ENCODE measurements around the gene ENPP1. TPM values are rescaled to one million over a fixed set of nuclear protein-coding genes. Genes with fewer than 3 reads are reported as not detected.

The ENPP1 gene
- total RNA-seq, 2 experiments from 2014 or later: 0.08 TPM

DNA sequence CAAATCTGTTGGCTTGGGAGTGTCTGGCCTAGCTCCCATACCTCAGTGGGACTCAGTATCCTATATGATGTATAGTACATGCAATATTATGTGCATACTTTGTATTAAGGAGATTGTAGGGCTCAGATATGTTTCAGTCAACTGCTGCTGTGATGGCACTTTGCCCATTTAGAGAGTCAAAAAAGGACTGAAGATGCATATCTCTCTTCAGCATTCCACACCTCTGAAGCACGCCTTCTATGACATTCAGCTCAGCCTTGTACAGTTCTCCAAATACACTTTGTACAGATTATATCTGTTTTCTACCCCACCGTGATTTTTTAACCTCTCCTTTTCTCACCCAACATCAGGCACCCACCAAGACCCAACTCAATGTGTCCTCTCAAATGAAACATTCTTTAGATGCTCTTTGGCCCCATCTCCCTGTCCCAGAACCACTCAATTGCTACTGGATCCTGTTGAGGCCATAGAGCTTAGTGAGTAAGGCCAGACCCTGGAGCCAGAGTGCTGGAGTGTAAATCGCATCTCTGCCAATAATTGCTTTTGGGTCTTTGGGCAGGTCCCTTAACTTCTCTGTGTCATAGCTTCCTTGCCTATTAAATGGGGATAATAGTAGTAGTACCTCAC, 15.6 kb downstream of the ENPP1 start:
- Mint-ChIP-seq H3K27me3 (peaks cover 48% of the 10 kb centered on the region), H3K9me3 (no peaks in the 10 kb centered on the region), H3K4me3 (no peak overlapping the region), H3K27ac (no peak overlapping the region), H3K4me1 (ENCODE audit: low read depth) (no peaks in the 10 kb centered on the region), H3K36me3 (ENCODE audit: low read depth) (no peaks in the 10 kb centered on the region)
- Histone ChIP-seq H3K4me3 (ENCODE audit: low read length) (no peak overlapping the region), H3K27ac (ENCODE audit: low read depth in 1 of 2, low read length in 2 of 2) (no peak overlapping the region), H3K27me3 (ENCODE audit: control insufficient read depth in 1 of 2, insufficient read depth in 2 of 2, low read length in 2 of 2) (peaks cover 0 to 5% of the 10 kb centered on the region in 2 experiments), H3K36me3 (ENCODE audit: insufficient read depth, low read length) (no peaks in the 10 kb centered on the region), H3K4me1 (ENCODE audit: insufficient read depth, low read length) (no peaks in the 10 kb centered on the region), H3K9me3 (ENCODE audit: control insufficient read depth in 1 of 2, insufficient read depth in 1 of 2, low read length in 2 of 2) (no peaks in the 10 kb centered on the region)
- TF ChIP-seq, protein P1, sequence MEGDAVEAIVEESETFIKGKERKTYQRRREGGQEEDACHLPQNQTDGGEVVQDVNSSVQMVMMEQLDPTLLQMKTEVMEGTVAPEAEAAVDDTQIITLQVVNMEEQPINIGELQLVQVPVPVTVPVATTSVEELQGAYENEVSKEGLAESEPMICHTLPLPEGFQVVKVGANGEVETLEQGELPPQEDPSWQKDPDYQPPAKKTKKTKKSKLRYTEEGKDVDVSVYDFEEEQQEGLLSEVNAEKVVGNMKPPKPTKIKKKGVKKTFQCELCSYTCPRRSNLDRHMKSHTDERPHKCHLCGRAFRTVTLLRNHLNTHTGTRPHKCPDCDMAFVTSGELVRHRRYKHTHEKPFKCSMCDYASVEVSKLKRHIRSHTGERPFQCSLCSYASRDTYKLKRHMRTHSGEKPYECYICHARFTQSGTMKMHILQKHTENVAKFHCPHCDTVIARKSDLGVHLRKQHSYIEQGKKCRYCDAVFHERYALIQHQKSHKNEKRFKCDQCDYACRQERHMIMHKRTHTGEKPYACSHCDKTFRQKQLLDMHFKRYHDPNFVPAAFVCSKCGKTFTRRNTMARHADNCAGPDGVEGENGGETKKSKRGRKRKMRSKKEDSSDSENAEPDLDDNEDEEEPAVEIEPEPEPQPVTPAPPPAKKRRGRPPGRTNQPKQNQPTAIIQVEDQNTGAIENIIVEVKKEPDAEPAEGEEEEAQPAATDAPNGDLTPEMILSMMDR (IDR thresholded peaks at IDR 0.05): no peak
- ChIA-PET CTCF (no interaction called here), POLR2A (no interaction called here)
- no peak for DNase-seq
- intact Hi-C loops (cut with DNase I, micrococcal nuclease): no loop called here
- no peak for ATAC-seq (ENCODE audit: poor library complexity)

DNA sequence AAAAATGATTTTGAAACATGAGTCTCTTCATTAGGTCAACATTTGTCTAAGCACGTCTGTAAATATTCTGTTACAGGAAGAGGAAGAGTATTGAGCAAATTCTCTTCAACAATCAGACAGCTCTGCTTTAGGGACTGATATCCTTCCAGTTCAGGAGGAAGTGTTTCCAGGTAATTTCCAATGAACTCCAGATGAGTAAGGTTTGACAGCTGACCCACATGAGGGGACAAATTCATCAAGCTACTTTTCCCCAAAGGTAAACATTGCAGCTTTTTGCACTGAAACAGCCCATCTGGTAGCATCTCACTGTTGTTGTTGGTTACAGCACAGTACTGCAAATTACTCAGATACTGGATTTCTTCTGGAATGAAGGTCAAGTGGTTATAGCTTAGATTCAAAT, 18.1 kb downstream of the ENPP1 start:
- Mint-ChIP-seq H3K9me3 (no peaks in the 10 kb centered on the region), H3K27ac (no peak overlapping the region), H3K4me1 (ENCODE audit: low read depth) (no peaks in the 10 kb centered on the region), H3K27me3 (peaks cover 50% of the 10 kb centered on the region), H3K4me3 (no peak overlapping the region), H3K36me3 (ENCODE audit: low read depth) (no peaks in the 10 kb centered on the region)
- DNase-seq: no peak
- H3K4me3 ChIP-seq (ENCODE audit: low read length): no peak overlapping the region
- ChIA-PET CTCF (interaction anchor here (1.6 kb wide), 1 partner anchor 54 kb away, joined by 3 read pairs; no protein-coding TSS in a partner anchor), POLR2A (no interaction called here)
- no peaks in the 10 kb centered on the region for H3K9me3 ChIP-seq (ENCODE audit: control insufficient read depth in 1 of 2, insufficient read depth in 1 of 2, low read length in 2 of 2)
- TF ChIP-seq, protein P1 (IDR thresholded peaks at IDR 0.05): no peak
- H3K27ac ChIP-seq (ENCODE audit: low read depth in 1 of 2, low read length in 2 of 2): no peak overlapping the region
- H3K36me3 ChIP-seq (ENCODE audit: insufficient read depth, low read length): no peaks in the 10 kb centered on the region
- H3K27me3 ChIP-seq (ENCODE audit: control insufficient read depth in 1 of 2, insufficient read depth in 2 of 2, low read length in 2 of 2): peaks cover 0 to 5% of the 10 kb centered on the region in 2 experiments
- H3K4me1 ChIP-seq (ENCODE audit: insufficient read depth, low read length): no peaks in the 10 kb centered on the region
- ATAC-seq (ENCODE audit: poor library complexity): no peak
- intact Hi-C loops (cut with DNase I, micrococcal nuclease): no loop called here

DNA sequence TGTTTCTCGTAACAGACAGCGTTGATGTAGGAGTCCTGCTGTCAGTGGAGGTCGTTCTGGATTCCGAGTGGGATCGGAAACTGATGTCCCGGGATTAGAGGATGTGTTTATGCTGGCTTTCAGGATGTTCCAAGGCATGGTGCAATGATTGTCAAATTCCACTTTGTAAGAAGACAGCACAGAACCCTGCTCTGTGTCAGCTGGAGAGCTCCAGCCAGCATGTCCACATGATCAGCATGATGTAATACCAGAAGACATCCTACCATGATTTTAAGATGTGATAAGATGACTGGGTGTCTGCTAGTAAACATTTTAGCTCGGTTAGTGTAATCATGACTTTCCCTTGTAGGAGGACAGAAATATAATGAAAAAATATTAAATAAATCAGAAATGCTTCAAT, 20.3 kb downstream of the ENPP1 start:
- Histone ChIP-seq H3K36me3 (ENCODE audit: insufficient read depth, low read length) (no peaks in the 10 kb centered on the region), H3K9me3 (ENCODE audit: control insufficient read depth in 1 of 2, insufficient read depth in 1 of 2, low read length in 2 of 2) (no peaks in the 10 kb centered on the region), H3K27ac (ENCODE audit: low read depth in 1 of 2, low read length in 2 of 2) (no peak overlapping the region), H3K4me1 (ENCODE audit: insufficient read depth, low read length) (no peaks in the 10 kb centered on the region), H3K4me3 (ENCODE audit: low read length) (no peak overlapping the region), H3K27me3 (ENCODE audit: control insufficient read depth in 1 of 2, insufficient read depth in 2 of 2, low read length in 2 of 2) (no peaks in the 10 kb centered on the region)
- Mint-ChIP-seq H3K27me3 (peaks cover 34% of the 10 kb centered on the region), H3K4me3 (no peak overlapping the region), H3K27ac (no peak overlapping the region), H3K4me1 (ENCODE audit: low read depth) (no peaks in the 10 kb centered on the region), H3K36me3 (ENCODE audit: low read depth) (no peaks in the 10 kb centered on the region), H3K9me3 (no peaks in the 10 kb centered on the region)
- no peak for DNase-seq
- intact Hi-C loops (cut with DNase I, micrococcal nuclease): no loop called here
- TF ChIP-seq, protein P1 (IDR thresholded peaks at IDR 0.05): no peak
- no peak for ATAC-seq (ENCODE audit: poor library complexity)
- CTCF ChIA-PET: no interaction called here
- POLR2A ChIA-PET: no interaction called here

Measured in CD4-positive, alpha-beta T cell (primary cell).